GM21723 (cell line): ENCODE results near the gene TTC8.
A peak's percentile ranks its signal among the peaks of the same experiment; 100 is the strongest.
"Not testable (repeated sequence)": the region's sequence is repeated elsewhere in the genome, so short reads cannot be mapped to it uniquely, and the experiment has no call there.

Experiments used
- ATAC-seq: cut with Tn5 transposase; IDR thresholded peaks from one replicate; pipeline ENCODE4 v1.9.1; 2021; ENCODE audit warnings: mild to moderate bottlenecking, moderate library complexity; ENCODE audit not compliant: unreplicated experiment

The TTC8 gene

GRCh38 chr14:88823968-88824313 is 510 bp upstream of the TTC8 start:
- ATAC-seq: peak; percentile 9

GRCh38 chr14:88825078-88825458 is 617 bp downstream of the TTC8 start:
- no peak for ATAC-seq

- no peak for ATAC-seq
Measured at GRCh38 chr14:88825503-88825902, 1.1 kb downstream of the TTC8 start.

- no peak for ATAC-seq
Measured at GRCh38 chr14:88829188-88829587, 4.7 kb downstream of the TTC8 start.

GRCh38 chr14:88829685-88830302 is 5.3 kb downstream of the TTC8 start:
- no peak for ATAC-seq

GRCh38 chr14:88831284-88831683 is 6.8 kb downstream of the TTC8 start:
- no peak for ATAC-seq

- no peak for ATAC-seq
Measured at GRCh38 chr14:88834883-88835431, 10.5 kb downstream of the TTC8 start.

- no peak for ATAC-seq
Measured at GRCh38 chr14:88835661-88836060, 11.2 kb downstream of the TTC8 start.

- ATAC-seq: no peak
Measured at GRCh38 chr14:88837495-88837894, 13.0 kb downstream of the TTC8 start.

- no peak for ATAC-seq
Measured at GRCh38 chr14:88838015-88838414, 13.6 kb downstream of the TTC8 start.

GRCh38 chr14:88840926-88841325 is 16.5 kb downstream of the TTC8 start:
- no peak for ATAC-seq

GRCh38 chr14:88841741-88842140 is 17.3 kb downstream of the TTC8 start:
- ATAC-seq: no peak

- no peak for ATAC-seq
Measured at GRCh38 chr14:88842414-88842813, 18.0 kb downstream of the TTC8 start.

GRCh38 chr14:88844980-88845491 is 20.6 kb downstream of the TTC8 start:
- ATAC-seq: no peak

GRCh38 chr14:88848571-88848970 is 24.1 kb downstream of the TTC8 start:
- no peak for ATAC-seq

- ATAC-seq: no peak
Measured at GRCh38 chr14:88849716-88850115, 25.3 kb downstream of the TTC8 start.

GRCh38 chr14:88851587-88851986 is 27.1 kb downstream of the TTC8 start:
- ATAC-seq: no peak

GRCh38 chr14:88852632-88853031 is 28.2 kb downstream of the TTC8 start:
- ATAC-seq: no peak

- no peak for ATAC-seq
Measured at GRCh38 chr14:88853129-88853528, 28.7 kb downstream of the TTC8 start.

- ATAC-seq: no peak
Measured at GRCh38 chr14:88856786-88857366, 32.4 kb downstream of the TTC8 start.

GRCh38 chr14:88857861-88858260 is 33.4 kb downstream of the TTC8 start:
- not testable (repeated sequence) for ATAC-seq

GRCh38 chr14:88859118-88859517 is 34.7 kb downstream of the TTC8 start:
- ATAC-seq: not testable (repeated sequence)

GRCh38 chr14:88863167-88863566 is 38.7 kb downstream of the TTC8 start:
- no peak for ATAC-seq
